Stimulated activated CD4-positive, alpha-beta T cell treated with anti-CD3 and anti-CD28 coated beads, Interleukin-2, amount 100 ng/mL, for 4 hours (primary cell): ENCODE data around the gene HBA1.
A peak's percentile ranks its signal among the peaks of the same experiment; 100 is the strongest.
"Not testable (repeated sequence)": the region's sequence is repeated elsewhere in the genome, so short reads cannot be mapped to it uniquely, and the experiment has no call there.

ENCODE experiments used
- DNase-seq: peaks from one replicate; pipeline ENCODE4 v3.0.0-alpha.2; 2020; ENCODE audit warnings: low read depth

Gene HBA1

GRCh38 chr16:176006-176405 is 474 bp upstream of the HBA1 start:
- DNase-seq = not testable (repeated sequence)

GRCh38 chr16:177394-177822 is 928 bp downstream of the HBA1 start:
- no peak for DNase-seq

- DNase-seq = no peak
These were observed 1.6 kb downstream of the HBA1 start for GRCh38 chr16:177981-178667.

- no peak for DNase-seq
These were observed 2.2 kb downstream of the HBA1 start for GRCh38 chr16:178668-179015.

GRCh38 chr16:179211-180092 is 3.0 kb downstream of the HBA1 start:
- DNase-seq = no peak

- DNase-seq = no peak
These were observed 3.7 kb downstream of the HBA1 start, which contains the start of gene HBQ1 for GRCh38 chr16:180101-180675. TSS of gene HBQ1 (plus strand) at chr16:180459. CDS start at chr16:180487, 28 bp downstream.

GRCh38 chr16:180681-181564 is 4.4 kb downstream of the HBA1 start:
- DNase-seq = peak; percentile 77

- no peak for DNase-seq
These were observed 5.1 kb downstream of the HBA1 start for GRCh38 chr16:181565-182021.

- DNase-seq = no peak
These were observed 6.5 kb downstream of the HBA1 start for GRCh38 chr16:183005-183404.

- no peak for DNase-seq
These were observed 8.7 kb downstream of the HBA1 start for GRCh38 chr16:185213-185612.

- DNase-seq = no peak
These were observed 9.2 kb downstream of the HBA1 start for GRCh38 chr16:185691-186090.

GRCh38 chr16:187330-187729 is 10.8 kb downstream of the HBA1 start:
- no peak for DNase-seq

- DNase-seq = no peak
These were observed 12.2 kb downstream of the HBA1 start for GRCh38 chr16:188674-189073.

GRCh38 chr16:189604-190186 is 13.2 kb downstream of the HBA1 start:
- DNase-seq = no peak

- no peak for DNase-seq
These were observed 15.4 kb downstream of the HBA1 start for GRCh38 chr16:191831-192230.

- no peak for DNase-seq
These were observed 16.2 kb downstream of the HBA1 start for GRCh38 chr16:192686-193085.

GRCh38 chr16:193441-193840 is 17.0 kb downstream of the HBA1 start:
- no peak for DNase-seq

GRCh38 chr16:194516-194915 is 18.0 kb downstream of the HBA1 start:
- no peak for DNase-seq

GRCh38 chr16:200388-200787 is 23.9 kb downstream of the HBA1 start:
- no peak for DNase-seq

GRCh38 chr16:203246-203645 is 26.8 kb downstream of the HBA1 start:
- no peak for DNase-seq

- DNase-seq = not testable (repeated sequence)
These were observed 27.6 kb downstream of the HBA1 start for GRCh38 chr16:204046-204445.
